Vagina (tissue), 2 donors: ENCODE results near the gene CALN1.

Experiments used
- CTCF ChIP-seq, 3 experiments: fragments of 450-650 bp in 2 of 3; fragments of 200-600 bp in 1 of 3; sonication (generic) in 1 of 3; IDR thresholded peaks; one replicate each; pipeline ENCODE4 v1.5.1; 2017 to 2019; ENCODE audit warnings: antibody characterized with exemption in 3 of 3, mild to moderate bottlenecking in 2 of 3, moderate library complexity in 2 of 3
- POLR2A ChIP-seq, 2 donors: fragments of 450-650 bp; IDR thresholded peaks; one replicate each; pipeline ENCODE4 v1.6.1; 2017; ENCODE audit warnings: antibody characterized with exemption in 2 of 2, mild to moderate bottlenecking in 2 of 2, moderate library complexity in 2 of 2

GRCh38 chr7:71785216-71785615, 626.9 kb downstream of the CALN1 start:
- TF ChIP-seq CTCF (IDR thresholded peaks at IDR 0.05) (no peak), POLR2A (IDR thresholded peaks at IDR 0.05) (no peak)
